Liver (tissue), 3 donors: ENCODE measurements around the gene EEA1.

Experiments used
- ATF3 ChIP-seq: IDR thresholded peaks from 2 replicates; pipeline ENCODE4 v1.6.1; 2016; ENCODE audit warnings: antibody characterized with exemption
- EGR1 ChIP-seq, 2 donors: IDR thresholded peaks; 2 replicates each; pipeline ENCODE4 v1.6.1; 2016 to 2018; ENCODE audit warnings: antibody characterized with exemption in 2 of 2, low read depth in 2 of 2
- FOXA2 ChIP-seq: IDR thresholded peaks from 2 replicates; pipeline ENCODE4 v1.6.1; 2016; ENCODE audit warnings: antibody characterized with exemption
- GABPA ChIP-seq, 2 donors: IDR thresholded peaks in 1 of 2; conservative IDR thresholded peaks in 1 of 2; 2 replicates each; pipeline ENCODE4 v1.6.1; 2016; ENCODE audit warnings: antibody characterized with exemption in 2 of 2, mild to moderate bottlenecking in 1 of 2, moderate library complexity in 1 of 2
- JUND ChIP-seq, 2 donors: IDR thresholded peaks; 2 replicates each; pipeline ENCODE4 v1.6.1; 2016; ENCODE audit warnings: antibody characterized with exemption in 2 of 2
- RAD21 ChIP-seq, 2 donors: IDR thresholded peaks; 2 replicates each; pipeline ENCODE4 v1.6.1; 2016; ENCODE audit warnings: antibody characterized with exemption in 2 of 2, mild to moderate bottlenecking in 2 of 2
- REST ChIP-seq: IDR thresholded peaks from 2 replicates; pipeline ENCODE4 v1.6.1; 2016; ENCODE audit warnings: antibody characterized with exemption, mild to moderate bottlenecking
- TF ChIP-seq, protein P1 (sequence below): fragments of 150-350 bp; IDR thresholded peaks from 2 replicates; pipeline ENCODE4 v1.5.1; 2017; ENCODE audit warnings: improper control_type of control experiment, low read depth, low read length; ENCODE audit not compliant: missing input control
- donor health status: healthy.
- donor health status: healthy.

DNA sequence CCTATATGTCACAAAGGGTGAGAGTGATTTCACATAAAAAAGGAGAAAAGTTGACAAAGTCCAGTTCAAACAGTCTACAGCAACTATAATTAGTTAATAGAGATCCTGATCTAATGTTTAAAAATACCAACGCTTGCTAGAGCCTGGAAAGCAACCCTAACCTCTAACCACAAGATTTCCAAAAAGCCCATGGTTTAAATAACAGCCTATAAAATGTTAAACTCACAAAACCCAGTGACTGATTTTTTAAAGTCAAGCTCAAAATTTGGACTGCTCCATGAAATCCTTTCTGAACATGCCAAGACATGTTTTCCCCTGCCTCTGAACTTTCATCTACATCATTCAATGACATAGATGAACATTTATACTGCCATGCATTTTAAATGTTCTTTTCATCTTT lies 144.7 kb downstream of the EEA1 start:
- TF ChIP-seq, protein P1, sequence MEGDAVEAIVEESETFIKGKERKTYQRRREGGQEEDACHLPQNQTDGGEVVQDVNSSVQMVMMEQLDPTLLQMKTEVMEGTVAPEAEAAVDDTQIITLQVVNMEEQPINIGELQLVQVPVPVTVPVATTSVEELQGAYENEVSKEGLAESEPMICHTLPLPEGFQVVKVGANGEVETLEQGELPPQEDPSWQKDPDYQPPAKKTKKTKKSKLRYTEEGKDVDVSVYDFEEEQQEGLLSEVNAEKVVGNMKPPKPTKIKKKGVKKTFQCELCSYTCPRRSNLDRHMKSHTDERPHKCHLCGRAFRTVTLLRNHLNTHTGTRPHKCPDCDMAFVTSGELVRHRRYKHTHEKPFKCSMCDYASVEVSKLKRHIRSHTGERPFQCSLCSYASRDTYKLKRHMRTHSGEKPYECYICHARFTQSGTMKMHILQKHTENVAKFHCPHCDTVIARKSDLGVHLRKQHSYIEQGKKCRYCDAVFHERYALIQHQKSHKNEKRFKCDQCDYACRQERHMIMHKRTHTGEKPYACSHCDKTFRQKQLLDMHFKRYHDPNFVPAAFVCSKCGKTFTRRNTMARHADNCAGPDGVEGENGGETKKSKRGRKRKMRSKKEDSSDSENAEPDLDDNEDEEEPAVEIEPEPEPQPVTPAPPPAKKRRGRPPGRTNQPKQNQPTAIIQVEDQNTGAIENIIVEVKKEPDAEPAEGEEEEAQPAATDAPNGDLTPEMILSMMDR = no peak
- TF ChIP-seq JUND (IDR thresholded peaks at IDR 0.05) (no peak), ATF3 (no peak), FOXA2 (no peak), REST (no peak), GABPA (IDR thresholded peaks at IDR 0.05 in 1 of 2, conservative IDR thresholded peaks at IDR 0.05 in 1 of 2) (no peak), EGR1 (IDR thresholded peaks at IDR 0.05; ENCODE audit: low read depth in 2 of 2) (no peak), RAD21 (IDR thresholded peaks at IDR 0.05) (no peak)
